Smooth muscle cell (in vitro differentiated cells): ENCODE measurements around the gene LCLAT1. TPM values are rescaled to one million over a fixed set of nuclear protein-coding genes. Genes with fewer than 3 reads are reported as not detected.

Experiments
- DNase-seq: peaks from one replicate; lab custom pipeline; 2025; ENCODE audit not compliant: unreplicated experiment; lab: John Stamatoyannopoulos, UW
- H2AFZ ChIP-seq: fragments of 200-600 bp; sonication (generic); 2 replicates; pipeline ENCODE4 v1.6.0; 2016; ENCODE audit warnings: antibody characterized with exemption, low read depth, mild to moderate bottlenecking
- H3F3A ChIP-seq: fragments of 200-600 bp; sonication (generic); 2 replicates; pipeline ENCODE4 v1.6.0; 2017; ENCODE audit warnings: antibody characterized with exemption, low read depth
- H3K27ac ChIP-seq: fragments of 200-600 bp; sonication (generic); 2 replicates; pipeline ENCODE4 v1.5.1; 2016; ENCODE audit warnings: low read depth, mild to moderate bottlenecking
- H3K27me3 ChIP-seq: fragments of 200-600 bp; sonication (generic); 2 replicates; pipeline ENCODE4 v1.6.1; 2016; ENCODE audit warnings: low read depth, mild to moderate bottlenecking
- H3K36me3 ChIP-seq: fragments of 200-600 bp; sonication (generic); 2 replicates; pipeline ENCODE4 v1.5.1; 2016; ENCODE audit warnings: low read depth
- H3K4me1 ChIP-seq: fragments of 200-600 bp; sonication (generic); 2 replicates; pipeline ENCODE4 v1.5.1; 2016; ENCODE audit warnings: low read depth
- H3K4me2 ChIP-seq: fragments of 200-600 bp; sonication (generic); 2 replicates; pipeline ENCODE4 v1.6.0; 2016; ENCODE audit warnings: mild to moderate bottlenecking
- H3K4me3 ChIP-seq: fragments of 200-600 bp; sonication (generic); 2 replicates; pipeline ENCODE4 v1.5.1; 2016; ENCODE audit warnings: mild to moderate bottlenecking
- H3K79me2 ChIP-seq: fragments of 200-600 bp; sonication (generic); 2 replicates; pipeline ENCODE4 v1.6.0; 2016; ENCODE audit warnings: low read depth, mild to moderate bottlenecking
- H3K9ac ChIP-seq: fragments of 200-600 bp; sonication (generic); 2 replicates; pipeline ENCODE4 v1.6.0; 2016; ENCODE audit warnings: low read depth
- H3K9me3 ChIP-seq: fragments of 200-600 bp; sonication (generic); replicated peaks from 2 replicates; pipeline ENCODE4 v1.5.1; 2016; ENCODE audit warnings: low read depth
- H4K20me1 ChIP-seq: fragments of 200-600 bp; sonication (generic); 2 replicates; pipeline ENCODE4 v1.6.0; 2016; ENCODE audit warnings: low read depth
- CTCF ChIP-seq: fragments of 200-600 bp; sonication (generic); IDR thresholded peaks from 2 replicates; pipeline ENCODE4 v1.5.1; 2017; ENCODE audit warnings: borderline replicate concordance, mild to moderate bottlenecking, antibody characterized with exemption; ENCODE audit not compliant: insufficient read depth, poor library complexity, severe bottlenecking
- WGBS: methylation state at CpG from one replicate; pipeline ENCODE4 v1.1.7; 2016; ENCODE audit warnings: low lambda C conversion rate; 5-methylcytosine and 5-hydroxymethylcytosine counted together
- polyA plus RNA-seq: library from polyadenylated mRNA; unstranded; fragments of >200 nt; fragmentation: Nextera tagmentation; extraction: Ambion mirVana; gene quantifications from 2 replicates; pipeline ENCODE4 v1.2.1, GENCODE V29; 2016
- total RNA-seq: library from RNA; depleted of rRNA; stranded (reverse); fragments of >200 nt; gene quantifications from 2 replicates; pipeline ENCODE4 v1.2.3, GENCODE V29; 2014

Gene LCLAT1
- total and polyA plus RNA-seq, 2 experiments from 2014 or later = 2.6 to 11.7 TPM

- H3K79me2 ChIP-seq = no peaks in the 10 kb centered on the region
- H3K36me3 ChIP-seq = no peaks in the 10 kb centered on the region
- H3K4me2 ChIP-seq = no peak overlapping the region
- H3K27ac ChIP-seq = peak overlapping the region; percentile 15
- TF ChIP-seq CTCF = no peak
- DNase-seq = no peak
- no peak overlapping the region for H3K9ac ChIP-seq
- H3K4me3 ChIP-seq = no peak overlapping the region
- no peaks in the 10 kb centered on the region for H3K27me3 ChIP-seq
- H3K9me3 ChIP-seq = no peaks in the 10 kb centered on the region
- no peaks in the 10 kb centered on the region for H3K4me1 ChIP-seq
- no peaks in the 10 kb centered on the region for H4K20me1 ChIP-seq
- no peaks in the 10 kb centered on the region for H3F3A ChIP-seq
- no peak overlapping the region for H2AFZ ChIP-seq
- 65% methylated on average over 5 of the region's 5 CpGs for WGBS
These were observed 208.6 kb downstream of the LCLAT1 start for GRCh38 chr2:30655660-30656059.

DNA sequence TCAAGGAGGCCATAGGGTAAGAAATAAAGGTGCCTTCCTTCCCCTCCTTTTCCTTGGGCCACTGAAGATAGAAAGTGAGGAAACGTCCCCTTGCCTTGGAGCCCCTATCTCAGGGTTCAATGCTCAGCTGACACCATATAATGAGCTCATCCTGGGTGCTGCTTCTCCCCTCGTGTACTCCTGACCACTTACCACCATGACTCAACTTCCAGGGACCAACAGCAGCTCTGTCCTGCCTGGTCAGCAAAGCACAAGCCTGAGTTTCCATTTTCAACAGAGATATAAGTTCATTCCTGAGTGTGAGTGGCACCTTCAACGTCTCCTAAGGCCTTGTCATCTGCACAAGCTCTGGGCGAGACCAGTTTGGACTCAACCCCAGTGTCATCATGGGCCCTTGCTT, 209.0 kb downstream of the LCLAT1 start:
- H3K4me2 ChIP-seq = no peak overlapping the region
- H3K27ac ChIP-seq = peak overlapping the region; percentile 15
- H3K36me3 ChIP-seq = no peaks in the 10 kb centered on the region
- no peaks in the 10 kb centered on the region for H3K79me2 ChIP-seq
- H3K4me3 ChIP-seq = no peak overlapping the region
- no peak overlapping the region for H3K9ac ChIP-seq
- no peaks in the 10 kb centered on the region for H3K4me1 ChIP-seq
- DNase-seq = no peak
- no peaks in the 10 kb centered on the region for H4K20me1 ChIP-seq
- WGBS = 54% methylated on average over 4 of the region's 4 CpGs
- no peak overlapping the region for H2AFZ ChIP-seq
- no peaks in the 10 kb centered on the region for H3K9me3 ChIP-seq
- H3F3A ChIP-seq = no peaks in the 10 kb centered on the region
- no peaks in the 10 kb centered on the region for H3K27me3 ChIP-seq
- no peak for TF ChIP-seq CTCF

- no peak for DNase-seq
- no peaks in the 10 kb centered on the region for H3K79me2 ChIP-seq
- WGBS = 80% methylated on average over 5 of the region's 5 CpGs
These were observed 214.4 kb downstream of the LCLAT1 start for GRCh38 chr2:30661173-30662107.

More at GRCh38 chr2:30661173-30662107, 214.4 kb downstream of the LCLAT1 start:
- peaks cover 11% of the 10 kb centered on the region for H3F3A ChIP-seq
- H3K9ac ChIP-seq = no peak overlapping the region
- peaks cover 4% of the 10 kb centered on the region for H3K4me1 ChIP-seq
- no peak overlapping the region for H3K4me2 ChIP-seq
- no peak overlapping the region for H3K27ac ChIP-seq
- no peak overlapping the region for H2AFZ ChIP-seq
- no peaks in the 10 kb centered on the region for H3K27me3 ChIP-seq
- H3K36me3 ChIP-seq = no peaks in the 10 kb centered on the region
- TF ChIP-seq CTCF = no peak
- H3K4me3 ChIP-seq = no peak overlapping the region
- H3K9me3 ChIP-seq = no peaks in the 10 kb centered on the region
- no peaks in the 10 kb centered on the region for H4K20me1 ChIP-seq
